H1 (cell line): ENCODE data around the gene ADARB2. TPM values are rescaled to one million over a fixed set of nuclear protein-coding genes. Genes with fewer than 3 reads are reported as not detected.

Experiments used
- CTCF ChIA-PET: fragments of 300-600 bp; sonication (Branson Sonifier 250); formaldehyde crosslinking; loops from one replicate; lab custom pipeline; 2021; ENCODE audit not compliant: partially characterized antibody; lab: Charles Lee
- POLR2A ChIA-PET: fragments of 300-600 bp; sonication (Branson Sonifier 250); formaldehyde crosslinking; loops from one replicate; lab custom pipeline; 2021; ENCODE audit warnings: inconsistent platforms; ENCODE audit not compliant: partially characterized antibody; lab: Charles Lee
- DNase-seq, 2 experiments: peaks; one replicate each; pipeline versions ENCODE4 v3.0.0 to v3.0.0-alpha.2; 2010 to 2022; ENCODE audit warnings: low spot score in 2 of 2, low read depth in 1 of 2, mixed read lengths in 1 of 2
- FAIRE-seq: peaks from 2 replicates; lab custom pipeline; 2011; peaks lifted over from hg19 to GRCh38; lab: Jason Lieb, UNC
- H2AFZ ChIP-seq: 2 replicates; pipeline ENCODE4 v1.8.1; 2012; ENCODE audit warnings: low read length, inconsistent platforms
- H2AK5ac ChIP-seq: 2 replicates; pipeline ENCODE4 v1.6.1; 2013; ENCODE audit warnings: low read depth, low read length
- H2BK120ac ChIP-seq: replicated peaks from 2 replicates; pipeline ENCODE3; 2013; ENCODE audit warnings: low read depth, low read length, inconsistent platforms
- H2BK12ac ChIP-seq: 2 replicates; pipeline ENCODE4 v1.6.1; 2013; ENCODE audit warnings: low read depth, low read length
- H2BK15ac ChIP-seq: 2 replicates; pipeline ENCODE4 v1.6.1; 2013; ENCODE audit warnings: low read length
- H2BK20ac ChIP-seq: 2 replicates; pipeline ENCODE4 v1.6.1; 2013; ENCODE audit warnings: low read length
- H2BK5ac ChIP-seq: 2 replicates; pipeline ENCODE4 v1.6.1; 2013; ENCODE audit warnings: low read depth, low read length
- H3K14ac ChIP-seq: 2 replicates; pipeline ENCODE4 v1.6.1; 2013; ENCODE audit warnings: inconsistent platforms; ENCODE audit not compliant: insufficient read length
- H3K18ac ChIP-seq: 2 replicates; pipeline ENCODE4 v1.6.1; 2013; ENCODE audit warnings: low read length; ENCODE audit errors: extremely low read depth
- H3K23ac ChIP-seq: 2 replicates; pipeline ENCODE4 v1.6.1; 2013; ENCODE audit warnings: inconsistent platforms; ENCODE audit not compliant: insufficient read length
- H3K23me2 ChIP-seq: 2 replicates; pipeline ENCODE4 v1.6.1; 2013; ENCODE audit warnings: low read depth, low read length
- H3K27ac ChIP-seq: 2 replicates; pipeline ENCODE4 v1.6.1; 2011; ENCODE audit warnings: low read depth, low read length, inconsistent platforms
- H3K27me3 ChIP-seq, 4 experiments: replicated peaks in 1 of 4; 1 replicate in 1 of 4; 2 replicates in 3 of 4; pipeline versions ENCODE4 v1.6.1 to v1.8.1; 2011 to 2013; ENCODE audit warnings: low read length in 3 of 4, mild to moderate bottlenecking in 3 of 4, inconsistent platforms in 2 of 4, mixed read lengths in 2 of 4, moderate library complexity in 1 of 4; ENCODE audit not compliant: control insufficient read depth in 3 of 4, insufficient read depth in 3 of 4; ENCODE audit errors: extremely low read depth in 1 of 4
- H3K36me3 ChIP-seq, 4 experiments: 2 replicates each; pipeline versions ENCODE4 v1.6.1 to v1.8.1; 2011 to 2013; ENCODE audit warnings: mild to moderate bottlenecking in 4 of 4, low read length in 3 of 4, moderate library complexity in 2 of 4, control low read depth in 1 of 4, inconsistent platforms in 1 of 4; ENCODE audit not compliant: insufficient read depth in 4 of 4, control insufficient read depth in 2 of 4
- H3K4ac ChIP-seq: replicated peaks from 2 replicates; pipeline ENCODE3; 2013; ENCODE audit warnings: low read length, low read depth, mixed read lengths, inconsistent platforms; ENCODE audit not compliant: insufficient read length
- H3K4me1 ChIP-seq, 4 experiments: replicated peaks in 1 of 4; 1 replicate in 1 of 4; 2 replicates in 3 of 4; pipeline versions ENCODE4 v1.6.1 to v1.8.1; 2011 to 2013; ENCODE audit warnings: low read length in 3 of 4, inconsistent platforms in 2 of 4, mixed read lengths in 1 of 4; ENCODE audit not compliant: insufficient read depth in 4 of 4, control insufficient read depth in 3 of 4
- H3K4me2 ChIP-seq, 2 experiments: 2 replicates each; pipeline versions ENCODE4 v1.6.1 to v1.8.1; 2011 to 2013; ENCODE audit warnings: low read depth in 2 of 2, low read length in 2 of 2, control low read depth in 1 of 2, inconsistent platforms in 1 of 2, mild to moderate bottlenecking in 1 of 2; ENCODE audit not compliant: insufficient read depth in 1 of 2
- H3K4me3 ChIP-seq, 4 experiments: fragments of 200-600, 300-600 bp in 1 of 4; sonication (generic), shearing (Covaris generic), sonication (Bioruptor Twin) in 1 of 4; 2 replicates each; pipeline versions ENCODE4 v1.5.1 to v1.8.1; 2011 to 2016; ENCODE audit warnings: low read length in 4 of 4, low read depth in 3 of 4, control low read depth in 2 of 4, inconsistent platforms in 2 of 4, mild to moderate bottlenecking in 2 of 4, mixed read lengths in 1 of 4, moderate library complexity in 1 of 4; ENCODE audit not compliant: insufficient read depth in 2 of 4; ENCODE audit errors: extremely low read depth in 1 of 4
- H3K56ac ChIP-seq: replicated peaks from 2 replicates; pipeline ENCODE3; 2013; ENCODE audit warnings: low read depth, mild to moderate bottlenecking, mixed read lengths, low read length, inconsistent platforms; ENCODE audit not compliant: insufficient read length
- H3K79me1 ChIP-seq: 2 replicates; pipeline ENCODE4 v1.6.1; 2013; ENCODE audit warnings: low read depth, low read length, control low read depth
- H3K79me2 ChIP-seq, 2 experiments: 2 replicates each; pipeline versions ENCODE4 v1.6.1 to v1.8.1; 2012 to 2013; ENCODE audit warnings: low read length in 2 of 2, mild to moderate bottlenecking in 2 of 2, inconsistent platforms in 1 of 2; ENCODE audit not compliant: insufficient read depth in 2 of 2, control insufficient read depth in 1 of 2
- H3K9ac ChIP-seq, 4 experiments: replicated peaks in 1 of 4; 1 replicate in 1 of 4; 2 replicates in 3 of 4; pipeline versions ENCODE4 v1.6.1 to v1.8.1; 2011 to 2013; ENCODE audit warnings: low read depth in 3 of 4, low read length in 3 of 4, control low read depth in 2 of 4, mild to moderate bottlenecking in 2 of 4, moderate library complexity in 2 of 4, inconsistent platforms in 1 of 4; ENCODE audit errors: extremely low read depth in 1 of 4
- H3K9me3 ChIP-seq, 2 experiments: 2 replicates each; pipeline versions ENCODE4 v1.6.1 to v1.8.1; 2012 to 2013; ENCODE audit warnings: mild to moderate bottlenecking in 2 of 2, moderate library complexity in 2 of 2, control low read depth in 1 of 2, inconsistent platforms in 1 of 2, low read depth in 1 of 2, low read length in 1 of 2, mixed read lengths in 1 of 2; ENCODE audit not compliant: insufficient read depth in 2 of 2
- H4K20me1 ChIP-seq, 2 experiments: replicated peaks in 1 of 2; 2 replicates each; pipeline versions ENCODE3 to v1.8.1; 2011 to 2013; ENCODE audit warnings: inconsistent platforms in 2 of 2, low read length in 2 of 2, mild to moderate bottlenecking in 1 of 2; ENCODE audit not compliant: insufficient read depth in 2 of 2, control insufficient read depth in 1 of 2
- H4K5ac ChIP-seq: 2 replicates; pipeline ENCODE4 v1.6.1; 2013; ENCODE audit warnings: low read length, low read depth, mixed read lengths, inconsistent platforms; ENCODE audit not compliant: insufficient read length
- H4K8ac ChIP-seq: 2 replicates; pipeline ENCODE4 v1.8.0; 2013; ENCODE audit warnings: mild to moderate bottlenecking, moderate library complexity, low read length, inconsistent platforms; ENCODE audit not compliant: insufficient read depth; ENCODE audit errors: extremely low read depth
- H4K91ac ChIP-seq: replicated peaks from 2 replicates; pipeline ENCODE3; 2013; ENCODE audit warnings: low read length, mixed read lengths, inconsistent platforms; ENCODE audit not compliant: insufficient read length
- BRCA1 ChIP-seq: IDR thresholded peaks from 2 replicates; pipeline ENCODE4 v1.6.1; 2012; ENCODE audit warnings: low read depth, low read length, improper control_type of control experiment
- NANOG ChIP-seq: IDR thresholded peaks from 2 replicates; pipeline ENCODE4 v1.6.1; 2011; ENCODE audit warnings: low read length, low read depth, mild to moderate bottlenecking, inconsistent platforms; ENCODE audit not compliant: insufficient read depth, poor library complexity, severe bottlenecking
- POLR2A ChIP-seq, 2 experiments: IDR thresholded peaks; 1 replicate in 1 of 2; 2 replicates in 1 of 2; pipeline ENCODE4 v1.6.1; 2011; ENCODE audit warnings: low read depth in 2 of 2, low read length in 2 of 2, mild to moderate bottlenecking in 2 of 2; ENCODE audit errors: control extremely low read depth in 1 of 2
- POLR2AphosphoS5 ChIP-seq: IDR thresholded peaks from 2 replicates; pipeline ENCODE4 v1.6.1; 2011; ENCODE audit warnings: low read depth, low read length
- POU5F1 ChIP-seq: IDR thresholded peaks from 2 replicates; pipeline ENCODE4 v1.6.1; 2011; ENCODE audit warnings: low read depth, mild to moderate bottlenecking, low read length, moderate library complexity
- RBBP5 ChIP-seq: IDR thresholded peaks from 2 replicates; pipeline ENCODE4 v1.7.1; 2012; ENCODE audit warnings: low read depth, mild to moderate bottlenecking, inconsistent platforms, low read length, moderate library complexity, borderline replicate concordance
- SP1 ChIP-seq: IDR thresholded peaks from 2 replicates; pipeline ENCODE4 v1.6.1; 2011; ENCODE audit warnings: low read depth, low read length
- SRF ChIP-seq: IDR thresholded peaks from 2 replicates; pipeline ENCODE4 v1.6.1; 2011; ENCODE audit warnings: mild to moderate bottlenecking, low read depth, low read length, moderate library complexity
- TAF1 ChIP-seq: IDR thresholded peaks from 2 replicates; pipeline ENCODE4 v1.6.1; 2011; ENCODE audit warnings: mild to moderate bottlenecking, low read depth, low read length
- TAF7 ChIP-seq: optimal IDR thresholded peaks from 2 replicates; pipeline ENCODE3; 2011; ENCODE audit warnings: low read depth, mild to moderate bottlenecking, inconsistent platforms, low read length, moderate library complexity, borderline replicate concordance
- TBP ChIP-seq: IDR thresholded peaks from 2 replicates; pipeline ENCODE4 v1.6.1; 2011; ENCODE audit warnings: low read depth, low read length, improper control_type of control experiment
- WGBS, 2 experiments: shearing (Covaris generic) in 1 of 2; methylation state at CpG; one replicate each; pipeline versions ENCODE4 v1.1.6 to v1.1.7; 2013 to 2015; ENCODE audit warnings: low lambda C conversion rate in 2 of 2, mixed read lengths in 2 of 2, inconsistent platforms in 1 of 2, low coverage in 1 of 2, missing lambda C conversion rate in 1 of 2; ENCODE audit not compliant: insufficient replicate concordance in 2 of 2, insufficient coverage in 1 of 2, insufficient read length in 1 of 2; ENCODE audit errors: extremely low coverage in 1 of 2, missing lambda C conversion rate in 1 of 2; 5-methylcytosine and 5-hydroxymethylcytosine counted together
- polyA plus RNA-seq, 7 experiments: library from polyadenylated mRNA; depleted of rRNA in 3 of 7; stranded (reverse) in 5 of 7; unstranded in 2 of 7; fragments of >200 nt in 5 of 7; fragments of 200-250 nt in 2 of 7; gene quantifications; 1 replicate in 5 of 7; 2 replicates in 1 of 7; 4 replicates in 1 of 7; pipeline versions ENCODE4 v1.2.1 to v1.2.3, GENCODE V29; 2011 to 2013; ENCODE audit warnings: missing spikeins in 2 of 7, mixed read lengths in 2 of 7
- total RNA-seq: library from RNA; stranded (reverse); fragmentation: NEBNext Ultra II Directional; extraction: Animal tissue kit (Norgen Biotek cat#: 25700); gene quantifications from 2 replicates; pipeline ENCODE4 v1.2.1, GENCODE V29; 2021
- TF ChIP-seq, protein P1 (sequence below), 3 experiments: IDR thresholded peaks; 1 replicate in 2 of 3; 2 replicates in 1 of 3; pipeline versions ENCODE4 v1.5.1 to v1.6.1; 2011; ENCODE audit warnings: low read length in 3 of 3, mild to moderate bottlenecking in 3 of 3, inconsistent platforms in 2 of 3, low read depth in 1 of 3, moderate library complexity in 1 of 3; ENCODE audit not compliant: insufficient read depth in 1 of 3; ENCODE audit errors: control extremely low read depth in 1 of 3

The ADARB2 gene
- total and polyA plus RNA-seq, 2 of the 8 experiments (the other 6 are each of a cell fraction or from before 2014, with no cell fraction given) = 2.2 to 2.8 TPM

DNA sequence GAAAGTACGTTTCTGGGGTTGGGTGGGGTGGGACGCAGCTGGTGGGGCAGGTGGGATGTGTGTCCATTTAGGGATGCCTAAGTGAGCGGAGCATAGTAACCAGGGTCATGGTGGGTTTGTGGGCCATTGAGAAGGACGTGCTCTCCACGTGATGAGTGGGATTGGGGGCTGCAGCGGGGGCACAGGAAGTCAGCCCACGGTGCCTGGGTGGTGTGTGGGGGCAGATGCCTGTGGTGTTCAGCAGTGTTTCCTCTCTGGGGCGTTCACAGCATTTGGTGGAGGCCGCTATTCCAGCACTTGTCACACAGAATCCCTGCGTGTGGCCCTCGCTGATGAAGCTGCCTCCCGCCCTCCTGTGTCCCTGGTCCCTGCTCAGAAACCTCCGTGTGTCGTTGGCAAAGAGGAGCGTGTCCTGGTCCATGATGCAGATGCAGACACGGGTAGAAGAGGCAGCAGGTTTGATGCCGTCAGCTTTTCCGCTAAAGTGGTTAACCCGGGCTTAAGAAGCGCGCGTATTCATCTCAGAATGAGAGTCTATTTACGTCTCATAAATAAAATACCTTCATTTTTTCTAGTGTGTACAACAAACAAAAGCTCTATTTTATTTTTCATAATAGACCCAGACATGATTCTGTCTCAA, 274.2 kb downstream of the ADARB2 start:
- no peak for DNase-seq
- Histone ChIP-seq H2BK5ac (no peak overlapping the region), H3K14ac (no peak overlapping the region), H3K23me2 (0 out of 2 replicates have a peak, but pooled peaks cover 3% of the 10 kb centered on the region), H2BK15ac (no peak overlapping the region), H3K23ac (no peak overlapping the region), H2AK5ac (no peak overlapping the region), H3K79me1 (no peaks in the 10 kb centered on the region), H3K9me3 (no peaks in the 10 kb centered on the region), H3K18ac (no peak overlapping the region), H4K8ac (no peak overlapping the region), H4K5ac (no peak overlapping the region), H4K20me1 (no peaks in the 10 kb centered on the region), H3K79me2 (no peaks in the 10 kb centered on the region), H3K27ac (no peak overlapping the region), H3K36me3 (no peaks in the 10 kb centered on the region), H3K56ac (no peak overlapping the region), H3K4ac (no peak overlapping the region), H3K4me3 (no peak overlapping the region), H4K91ac (no peak overlapping the region), H2AFZ (no peak overlapping the region), H2BK20ac (no peak overlapping the region), H3K4me2 (no peak overlapping the region), H2BK120ac (no peak overlapping the region), H2BK12ac (no peak overlapping the region), H3K27me3 (no peaks in the 10 kb centered on the region; a peak in 1 of 7 replicates), H3K9ac (no peak overlapping the region), H3K4me1 (no peaks in the 10 kb centered on the region; a peak in 1 of 7 replicates)
- ChIA-PET POLR2A (no interaction called here), CTCF (interaction anchor here (0.6 to 0.7 kb wide), 2 partner anchors 292 kb away, joined by 3 to 4 read pairs; no protein-coding TSS in a partner anchor)
- no peak for FAIRE-seq
- WGBS, 2 experiments = 90% methylated on average over 20 of the region's 23 CpGs; no CpG with 5 or more reads in 1 of the 2 experiments
- TF ChIP-seq NANOG (no peak), TAF7 (no peak), RBBP5 (no peak), POU5F1 (no peak), POLR2AphosphoS5 (no peak), POLR2A (IDR thresholded peaks at IDR 0.05; ENCODE audit: control extremely low read depth in 1 of 2, low read depth in 2 of 2, low read length in 2 of 2) (no peak), BRCA1 (no peak), SP1 (no peak), TAF1 (no peak), TBP (no peak), SRF (no peak)
- TF ChIP-seq, protein P1, sequence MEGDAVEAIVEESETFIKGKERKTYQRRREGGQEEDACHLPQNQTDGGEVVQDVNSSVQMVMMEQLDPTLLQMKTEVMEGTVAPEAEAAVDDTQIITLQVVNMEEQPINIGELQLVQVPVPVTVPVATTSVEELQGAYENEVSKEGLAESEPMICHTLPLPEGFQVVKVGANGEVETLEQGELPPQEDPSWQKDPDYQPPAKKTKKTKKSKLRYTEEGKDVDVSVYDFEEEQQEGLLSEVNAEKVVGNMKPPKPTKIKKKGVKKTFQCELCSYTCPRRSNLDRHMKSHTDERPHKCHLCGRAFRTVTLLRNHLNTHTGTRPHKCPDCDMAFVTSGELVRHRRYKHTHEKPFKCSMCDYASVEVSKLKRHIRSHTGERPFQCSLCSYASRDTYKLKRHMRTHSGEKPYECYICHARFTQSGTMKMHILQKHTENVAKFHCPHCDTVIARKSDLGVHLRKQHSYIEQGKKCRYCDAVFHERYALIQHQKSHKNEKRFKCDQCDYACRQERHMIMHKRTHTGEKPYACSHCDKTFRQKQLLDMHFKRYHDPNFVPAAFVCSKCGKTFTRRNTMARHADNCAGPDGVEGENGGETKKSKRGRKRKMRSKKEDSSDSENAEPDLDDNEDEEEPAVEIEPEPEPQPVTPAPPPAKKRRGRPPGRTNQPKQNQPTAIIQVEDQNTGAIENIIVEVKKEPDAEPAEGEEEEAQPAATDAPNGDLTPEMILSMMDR (IDR thresholded peaks at IDR 0.05; ENCODE audit: control extremely low read depth in 1 of 3, insufficient read depth in 1 of 3, low read depth in 1 of 3, low read length in 3 of 3) = no peak
